ENCODE measurements around the gene ATP12A.

Gene ATP12A

GRCh38 chr13:24663586-24663985 is 16.6 kb upstream of the ATP12A start:
- no peak for DNase-seq

GRCh38 chr13:24664726-24665409 is 15.3 kb upstream of the ATP12A start:
- DNase-seq, result no peak

- no peak for DNase-seq
Observed at GRCh38 chr13:24668511-24668910, 11.7 kb upstream of the ATP12A start.

GRCh38 chr13:24668955-24669582 is 11.1 kb upstream of the ATP12A start:
- DNase-seq, result no peak

GRCh38 chr13:24670174-24670573 is 10.0 kb upstream of the ATP12A start:
- DNase-seq, result no peak

GRCh38 chr13:24670961-24671381 is 9.2 kb upstream of the ATP12A start:
- no peak for DNase-seq

GRCh38 chr13:24671386-24672113 is 8.7 kb upstream of the ATP12A start:
- DNase-seq, result no peak

- no peak for DNase-seq
Observed at GRCh38 chr13:24672141-24673132, 7.8 kb upstream of the ATP12A start.

- DNase-seq, result no peak
Observed at GRCh38 chr13:24675806-24676570, 4.2 kb upstream of the ATP12A start.

- DNase-seq, result no peak
Observed at GRCh38 chr13:24678151-24678550, 2.1 kb upstream of the ATP12A start.

GRCh38 chr13:24679686-24680085 is 522 bp upstream of the ATP12A start:
- DNase-seq, result no peak

- no peak for DNase-seq
Observed at GRCh38 chr13:24680921-24681604, 855 bp downstream of the ATP12A start.

- DNase-seq, result no peak
Observed at GRCh38 chr13:24681930-24682329, 1.7 kb downstream of the ATP12A start.

- no peak for DNase-seq
Observed at GRCh38 chr13:24682353-24682752, 2.1 kb downstream of the ATP12A start.

- DNase-seq, result no peak
Observed at GRCh38 chr13:24683351-24683750, 3.1 kb downstream of the ATP12A start.

- DNase-seq, result no peak
Observed at GRCh38 chr13:24683838-24684599, 3.8 kb downstream of the ATP12A start.

- DNase-seq, result no peak
Observed at GRCh38 chr13:24684600-24684998, 4.4 kb downstream of the ATP12A start.

GRCh38 chr13:24685314-24685713 is 5.1 kb downstream of the ATP12A start:
- no peak for DNase-seq

GRCh38 chr13:24687611-24688010 is 7.4 kb downstream of the ATP12A start:
- no peak for DNase-seq

GRCh38 chr13:24688111-24688510 is 7.9 kb downstream of the ATP12A start:
- no peak for DNase-seq

- no peak for DNase-seq
Observed at GRCh38 chr13:24688950-24689349, 8.7 kb downstream of the ATP12A start.

Measured in GF-D8 (cell line).